GM18502 (cell line): ENCODE results near the gene RPL9.
"Not testable (repeated sequence)": the region's sequence is repeated elsewhere in the genome, so short reads cannot be mapped to it uniquely, and the experiment has no call there.

ENCODE experiments used
- ATAC-seq: cut with Tn5 transposase; IDR thresholded peaks from one replicate; pipeline ENCODE4 v1.9.1; 2021; ENCODE audit warnings: mild to moderate bottlenecking; ENCODE audit not compliant: unreplicated experiment, poor library complexity

Gene RPL9

GRCh38 chr4:39429476-39430334 lies 29.0 kb downstream of the RPL9 start:
- ATAC-seq = no peak

- no peak for ATAC-seq
Observed at GRCh38 chr4:39427520-39428114, 31.1 kb downstream of the RPL9 start.

GRCh38 chr4:39426728-39427127 lies 32.0 kb downstream of the RPL9 start:
- no peak for ATAC-seq

GRCh38 chr4:39425297-39425696 lies 33.4 kb downstream of the RPL9 start:
- not testable (repeated sequence) for ATAC-seq

GRCh38 chr4:39422247-39422646 lies 36.5 kb downstream of the RPL9 start:
- ATAC-seq = no peak

- ATAC-seq = no peak
Observed at GRCh38 chr4:39415678-39416283, 42.9 kb downstream of the RPL9 start.

GRCh38 chr4:39411561-39411960 lies 47.2 kb downstream of the RPL9 start:
- ATAC-seq = not testable (repeated sequence)

GRCh38 chr4:39410415-39410814 lies 48.3 kb downstream of the RPL9 start:
- ATAC-seq = no peak

- ATAC-seq = no peak
Observed at GRCh38 chr4:39407584-39407885, 51.2 kb downstream of the RPL9 start.

GRCh38 chr4:39406763-39407583 lies 51.7 kb downstream of the RPL9 start, which contains the start of gene KLB:
TSS of gene KLB (plus strand) at chr4:39406930. CDS start at chr4:39406950, 20 bp downstream.
- no peak for ATAC-seq
